Transverse colon (tissue), 4 donors: ENCODE measurements around the gene TFDP2.

Experiments
- POLR2A ChIP-seq: fragments of 450-650 bp; IDR thresholded peaks from one replicate; pipeline ENCODE4 v1.6.1; 2016; ENCODE audit warnings: antibody characterized with exemption, mild to moderate bottlenecking, moderate library complexity
- POLR2AphosphoS5 ChIP-seq, 3 donors: sonication (generic); formaldehyde crosslinking; IDR thresholded peaks; one replicate each; pipeline ENCODE4 v1.6.1; 2016; ENCODE audit warnings: antibody characterized with exemption in 3 of 3
- TF ChIP-seq, protein P1 (sequence below), 5 experiments: fragments of 200-600 bp in 3 of 5; fragments of 450-650 bp in 2 of 5; sonication (generic) in 3 of 5; IDR thresholded peaks; 1 replicate in 2 of 5; 2 replicates in 3 of 5; pipeline ENCODE4 v1.5.1; 2016 to 2017; ENCODE audit warnings: antibody characterized with exemption in 5 of 5, inconsistent platforms in 3 of 5, mild to moderate bottlenecking in 2 of 5, moderate library complexity in 1 of 5

DNA sequence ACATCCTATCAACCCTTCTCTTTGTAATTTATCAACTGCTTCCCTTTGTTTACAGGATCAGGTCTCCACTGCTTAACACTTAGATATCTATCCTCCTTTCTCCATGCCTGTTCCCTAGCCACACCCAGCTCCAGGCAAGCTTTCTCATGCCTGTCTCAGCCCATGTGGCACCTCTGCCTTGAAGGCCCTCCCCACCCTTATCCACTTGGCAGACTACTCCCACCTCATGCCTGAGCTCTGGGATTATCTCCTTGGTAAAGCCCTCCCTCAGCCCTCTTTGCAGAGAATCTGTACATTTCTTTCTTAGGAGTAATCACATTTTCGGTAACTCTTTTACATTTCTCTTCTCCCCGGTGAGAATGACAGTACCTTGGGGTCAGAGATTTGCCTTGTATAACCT, 176.9 kb downstream of the TFDP2 start:
- no peak for TF ChIP-seq POLR2A
- no peak for TF ChIP-seq POLR2AphosphoS5 (IDR thresholded peaks at IDR 0.05)
- TF ChIP-seq, protein P1, sequence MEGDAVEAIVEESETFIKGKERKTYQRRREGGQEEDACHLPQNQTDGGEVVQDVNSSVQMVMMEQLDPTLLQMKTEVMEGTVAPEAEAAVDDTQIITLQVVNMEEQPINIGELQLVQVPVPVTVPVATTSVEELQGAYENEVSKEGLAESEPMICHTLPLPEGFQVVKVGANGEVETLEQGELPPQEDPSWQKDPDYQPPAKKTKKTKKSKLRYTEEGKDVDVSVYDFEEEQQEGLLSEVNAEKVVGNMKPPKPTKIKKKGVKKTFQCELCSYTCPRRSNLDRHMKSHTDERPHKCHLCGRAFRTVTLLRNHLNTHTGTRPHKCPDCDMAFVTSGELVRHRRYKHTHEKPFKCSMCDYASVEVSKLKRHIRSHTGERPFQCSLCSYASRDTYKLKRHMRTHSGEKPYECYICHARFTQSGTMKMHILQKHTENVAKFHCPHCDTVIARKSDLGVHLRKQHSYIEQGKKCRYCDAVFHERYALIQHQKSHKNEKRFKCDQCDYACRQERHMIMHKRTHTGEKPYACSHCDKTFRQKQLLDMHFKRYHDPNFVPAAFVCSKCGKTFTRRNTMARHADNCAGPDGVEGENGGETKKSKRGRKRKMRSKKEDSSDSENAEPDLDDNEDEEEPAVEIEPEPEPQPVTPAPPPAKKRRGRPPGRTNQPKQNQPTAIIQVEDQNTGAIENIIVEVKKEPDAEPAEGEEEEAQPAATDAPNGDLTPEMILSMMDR (IDR thresholded peaks at IDR 0.05): no peak
